HL-60 (cell line): ENCODE measurements around the gene RHBDF2.

Experiments
- GABPA ChIP-seq: IDR thresholded peaks from 2 replicates; pipeline ENCODE4 v1.6.1; 2012; ENCODE audit warnings: low read depth
- POLR2AphosphoS5 ChIP-seq: IDR thresholded peaks from 2 replicates; pipeline ENCODE4 v1.6.1; 2012; ENCODE audit warnings: low read depth
- REST ChIP-seq: IDR thresholded peaks from 2 replicates; pipeline ENCODE4 v1.6.1; 2012; ENCODE audit warnings: low read depth; ENCODE audit not compliant: insufficient replicate concordance
- TF ChIP-seq, protein P1 (sequence below): IDR thresholded peaks from one replicate; pipeline ENCODE4 v1.5.1; 2011; ENCODE audit warnings: low read length, control low read depth, inconsistent platforms; ENCODE audit not compliant: insufficient read depth

GRCh38 chr17:76537288-76537577, 36.0 kb upstream of the RHBDF2 start:
- TF ChIP-seq, protein P1, sequence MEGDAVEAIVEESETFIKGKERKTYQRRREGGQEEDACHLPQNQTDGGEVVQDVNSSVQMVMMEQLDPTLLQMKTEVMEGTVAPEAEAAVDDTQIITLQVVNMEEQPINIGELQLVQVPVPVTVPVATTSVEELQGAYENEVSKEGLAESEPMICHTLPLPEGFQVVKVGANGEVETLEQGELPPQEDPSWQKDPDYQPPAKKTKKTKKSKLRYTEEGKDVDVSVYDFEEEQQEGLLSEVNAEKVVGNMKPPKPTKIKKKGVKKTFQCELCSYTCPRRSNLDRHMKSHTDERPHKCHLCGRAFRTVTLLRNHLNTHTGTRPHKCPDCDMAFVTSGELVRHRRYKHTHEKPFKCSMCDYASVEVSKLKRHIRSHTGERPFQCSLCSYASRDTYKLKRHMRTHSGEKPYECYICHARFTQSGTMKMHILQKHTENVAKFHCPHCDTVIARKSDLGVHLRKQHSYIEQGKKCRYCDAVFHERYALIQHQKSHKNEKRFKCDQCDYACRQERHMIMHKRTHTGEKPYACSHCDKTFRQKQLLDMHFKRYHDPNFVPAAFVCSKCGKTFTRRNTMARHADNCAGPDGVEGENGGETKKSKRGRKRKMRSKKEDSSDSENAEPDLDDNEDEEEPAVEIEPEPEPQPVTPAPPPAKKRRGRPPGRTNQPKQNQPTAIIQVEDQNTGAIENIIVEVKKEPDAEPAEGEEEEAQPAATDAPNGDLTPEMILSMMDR = no peak
- TF ChIP-seq POLR2AphosphoS5 (no peak), REST (no peak), GABPA (no peak)
